HG03066 (cell line): ENCODE results near the gene USP43.

Source experiments
- ATAC-seq: cut with Tn5 transposase; IDR thresholded peaks from one replicate; pipeline ENCODE4 v1.9.1; 2021; ENCODE audit warnings: low read depth; ENCODE audit not compliant: unreplicated experiment

USP43 gene

DNA sequence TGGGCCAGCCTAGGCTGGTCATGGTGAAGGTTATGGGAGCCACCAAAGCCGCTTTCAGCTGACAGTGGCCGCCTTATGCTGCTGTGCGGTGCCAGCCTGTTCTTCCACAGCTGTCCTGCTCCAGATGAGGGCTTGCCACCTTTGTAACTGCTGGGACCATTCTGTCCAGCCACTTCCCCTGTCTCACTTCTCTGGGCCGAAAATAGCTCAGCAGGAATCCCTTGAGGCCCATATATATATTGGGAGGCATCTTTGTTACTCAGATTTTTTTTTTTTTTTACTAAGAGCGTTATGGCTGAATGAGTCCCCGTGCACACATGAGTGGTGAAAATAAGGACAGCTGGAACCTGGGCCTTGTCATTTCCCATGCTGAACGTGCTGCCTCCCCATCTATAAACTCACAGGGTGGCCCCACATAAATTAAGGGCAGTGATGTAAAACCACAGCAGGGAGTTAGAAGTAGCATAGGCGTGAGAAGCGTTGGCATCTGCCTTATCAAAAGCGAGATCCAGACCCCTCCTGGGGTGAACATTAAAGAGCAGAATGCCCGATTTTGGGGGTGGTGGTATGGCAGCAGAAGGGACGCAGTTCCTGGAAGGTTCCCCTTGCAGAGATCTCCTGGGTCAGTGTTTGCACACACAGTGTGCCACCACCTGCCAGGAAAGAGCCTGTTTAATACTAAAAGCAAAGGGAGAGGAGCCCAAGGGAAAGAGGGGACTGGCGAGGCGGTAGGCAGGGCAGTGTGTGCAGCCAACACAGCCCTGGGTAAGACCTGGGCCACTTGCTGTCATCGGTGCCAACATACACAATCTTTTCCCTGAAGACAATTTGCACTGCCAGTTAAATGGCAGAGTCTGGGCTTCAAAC lies 57.8 kb downstream of the USP43 start:
- no peak for ATAC-seq

DNA sequence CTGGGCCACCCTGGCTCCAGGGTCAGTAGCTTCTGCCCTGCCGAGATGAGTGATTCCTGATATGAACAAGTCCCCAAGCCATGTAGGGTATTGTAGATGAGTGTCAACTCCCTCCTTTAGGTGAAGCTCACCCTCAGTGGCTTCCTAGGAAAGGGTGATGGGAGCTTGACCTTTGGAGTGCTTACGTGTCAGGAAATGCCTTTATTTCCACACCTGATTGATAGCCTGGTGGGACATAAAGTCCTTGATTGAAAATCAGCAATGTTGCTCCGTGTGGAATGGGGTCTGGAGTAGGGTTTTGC lies 58.4 kb downstream of the USP43 start:
- no peak for ATAC-seq

DNA sequence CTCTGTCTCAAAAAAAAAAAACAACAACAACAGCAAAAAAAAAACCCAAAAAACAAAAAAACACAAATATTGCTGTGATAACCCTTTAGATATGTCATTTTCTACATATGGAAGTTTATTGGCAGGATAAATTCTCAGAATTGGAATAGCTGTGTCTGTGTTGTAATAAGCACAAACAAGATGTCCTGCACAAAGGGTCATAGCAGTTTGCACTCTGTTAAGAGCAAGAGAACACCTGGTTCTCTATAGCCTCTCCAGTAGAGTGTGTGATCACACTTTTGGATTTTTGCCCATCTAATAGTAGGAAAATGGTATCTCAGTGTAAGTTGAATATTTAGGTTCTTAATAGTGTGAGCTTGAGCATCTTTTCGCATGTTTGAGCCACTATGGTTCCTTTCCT lies 60.4 kb downstream of the USP43 start:
- no peak for ATAC-seq

DNA sequence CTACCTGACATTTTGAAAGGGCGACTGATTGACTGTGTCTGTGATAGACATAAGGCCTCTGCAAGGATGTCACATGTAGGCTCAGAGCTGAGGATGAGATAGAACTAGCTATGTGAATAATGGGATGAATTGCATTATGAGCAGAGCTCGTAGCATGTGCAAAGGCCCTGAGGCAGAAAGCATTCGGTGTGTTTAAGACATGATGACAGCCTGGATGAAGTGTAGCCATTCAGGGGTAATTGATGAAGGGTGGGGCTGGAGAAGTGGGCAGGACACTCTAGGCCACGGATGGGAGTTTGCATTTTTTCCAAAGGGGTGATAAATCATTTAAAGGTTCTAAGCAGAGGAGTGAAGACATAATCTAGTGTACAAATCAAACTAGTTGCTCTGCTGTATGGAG lies 62.6 kb downstream of the USP43 start:
- no peak for ATAC-seq

DNA sequence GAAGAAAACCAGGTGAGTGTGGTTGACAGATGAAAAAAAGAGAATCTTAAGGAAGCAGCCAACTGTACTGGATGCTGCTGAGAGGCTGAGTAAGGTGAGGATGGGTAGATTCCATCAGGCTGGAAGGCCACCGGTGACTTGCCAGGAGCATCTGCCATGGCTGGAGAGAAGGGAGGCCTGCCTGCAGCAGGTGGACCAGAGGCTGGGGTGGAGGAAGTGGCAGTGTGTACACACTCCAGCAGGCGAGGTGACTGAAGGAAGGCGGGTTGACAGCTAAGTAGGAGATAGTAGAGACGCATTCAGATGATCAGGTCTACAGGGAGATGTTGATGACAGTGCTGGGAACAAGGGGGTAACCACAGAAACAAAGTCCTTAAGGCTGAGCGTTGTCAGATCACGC lies 69.5 kb downstream of the USP43 start:
- ATAC-seq = no peak

DNA sequence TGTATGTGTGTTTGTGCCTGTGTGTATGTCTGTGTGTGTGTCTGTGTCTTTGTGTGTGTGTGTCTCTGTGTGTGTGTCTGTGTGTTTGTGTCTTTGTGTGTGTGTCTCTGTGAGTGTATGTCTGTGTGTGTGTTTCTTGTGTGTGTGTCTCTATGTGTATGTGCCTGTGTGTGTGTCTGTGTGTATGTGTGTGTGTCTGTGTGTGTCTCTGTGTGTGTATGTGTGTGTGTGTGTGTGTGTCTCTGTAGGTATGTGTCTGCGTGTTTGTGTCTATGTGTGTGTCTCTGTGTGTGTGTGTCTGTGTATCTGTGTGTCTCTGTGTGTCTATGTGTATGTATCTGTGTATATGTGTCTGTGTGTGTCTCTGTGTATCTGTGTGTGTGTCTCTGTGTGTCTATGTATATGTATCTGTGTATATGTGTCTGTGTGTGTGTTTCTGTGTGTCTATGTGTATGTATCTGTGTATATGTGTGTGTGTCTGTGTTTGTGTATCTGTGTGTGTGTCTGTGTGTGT lies 70.2 kb downstream of the USP43 start:
- ATAC-seq = no peak

DNA sequence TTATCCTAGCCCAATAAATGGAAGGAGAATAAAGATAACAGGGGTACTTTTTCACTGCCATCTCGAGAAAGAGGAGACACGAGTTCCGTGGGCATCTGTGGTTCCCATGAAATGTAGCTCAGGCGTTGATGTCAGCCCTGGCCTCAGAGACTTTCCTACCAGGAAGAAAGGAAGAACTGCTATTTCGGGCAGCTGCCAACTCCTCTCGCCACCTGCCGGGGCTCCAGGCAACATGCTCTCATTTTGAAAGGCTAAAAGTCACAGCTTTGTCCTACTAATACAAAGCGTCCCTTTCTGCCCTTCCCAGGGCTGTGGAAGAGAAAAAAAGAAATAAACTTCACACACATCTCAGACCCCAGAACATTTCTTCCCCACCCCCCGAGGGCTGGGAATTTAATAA lies 80.3 kb downstream of the USP43 start:
- ATAC-seq = no peak

DNA sequence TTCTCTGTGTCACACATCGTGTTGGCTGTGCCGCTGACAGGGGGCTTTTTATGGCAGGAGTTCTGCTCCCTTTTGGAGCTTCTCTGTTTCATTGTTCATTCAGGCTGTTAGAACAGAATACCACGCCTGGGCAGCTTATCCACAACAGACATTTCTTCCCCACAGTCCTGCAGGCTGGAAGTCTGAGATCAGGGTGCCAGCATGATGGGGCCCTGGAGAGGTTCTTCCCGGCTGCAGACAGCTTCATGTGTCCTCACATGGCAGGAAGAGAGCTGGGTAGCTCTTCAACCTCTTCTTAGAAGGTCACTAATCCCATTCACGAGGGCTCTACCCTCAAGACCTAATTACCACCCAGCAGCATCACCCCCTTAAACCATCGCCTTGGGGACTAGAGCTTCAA lies 81.0 kb downstream of the USP43 start:
- no peak for ATAC-seq

DNA sequence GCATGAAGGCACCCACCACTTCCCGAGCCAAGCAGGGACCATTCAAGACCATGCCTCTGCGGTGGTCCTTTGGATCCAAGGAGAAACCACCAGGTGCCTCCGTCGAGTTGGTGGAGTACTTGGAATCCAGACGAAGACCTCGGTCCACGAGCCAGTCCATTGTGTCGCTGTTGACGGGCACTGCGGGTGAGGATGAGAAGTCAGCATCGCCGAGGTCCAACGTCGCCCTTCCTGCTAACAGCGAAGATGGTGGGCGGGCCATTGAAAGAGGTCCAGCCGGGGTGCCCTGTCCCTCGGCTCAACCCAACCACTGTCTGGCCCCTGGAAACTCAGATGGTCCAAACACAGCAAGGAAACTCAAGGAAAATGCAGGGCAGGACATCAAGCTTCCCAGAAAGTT lies 82.7 kb downstream of the USP43 start:
- no peak for ATAC-seq

DNA sequence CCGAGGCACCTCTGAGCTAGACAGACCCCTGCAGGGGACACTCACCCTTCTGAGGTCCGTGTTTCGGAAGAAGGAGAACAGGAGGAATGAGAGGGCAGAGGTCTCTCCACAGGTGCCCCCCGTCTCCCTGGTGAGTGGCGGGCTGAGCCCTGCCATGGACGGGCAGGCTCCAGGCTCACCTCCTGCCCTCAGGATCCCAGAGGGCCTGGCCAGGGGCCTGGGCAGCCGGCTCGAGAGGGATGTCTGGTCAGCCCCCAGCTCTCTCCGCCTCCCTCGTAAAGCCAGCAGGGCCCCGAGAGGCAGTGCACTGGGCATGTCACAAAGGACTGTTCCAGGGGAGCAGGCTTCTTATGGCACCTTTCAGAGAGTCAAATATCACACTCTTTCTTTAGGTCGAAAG lies 83.2 kb downstream of the USP43 start:
- ATAC-seq = no peak

DNA sequence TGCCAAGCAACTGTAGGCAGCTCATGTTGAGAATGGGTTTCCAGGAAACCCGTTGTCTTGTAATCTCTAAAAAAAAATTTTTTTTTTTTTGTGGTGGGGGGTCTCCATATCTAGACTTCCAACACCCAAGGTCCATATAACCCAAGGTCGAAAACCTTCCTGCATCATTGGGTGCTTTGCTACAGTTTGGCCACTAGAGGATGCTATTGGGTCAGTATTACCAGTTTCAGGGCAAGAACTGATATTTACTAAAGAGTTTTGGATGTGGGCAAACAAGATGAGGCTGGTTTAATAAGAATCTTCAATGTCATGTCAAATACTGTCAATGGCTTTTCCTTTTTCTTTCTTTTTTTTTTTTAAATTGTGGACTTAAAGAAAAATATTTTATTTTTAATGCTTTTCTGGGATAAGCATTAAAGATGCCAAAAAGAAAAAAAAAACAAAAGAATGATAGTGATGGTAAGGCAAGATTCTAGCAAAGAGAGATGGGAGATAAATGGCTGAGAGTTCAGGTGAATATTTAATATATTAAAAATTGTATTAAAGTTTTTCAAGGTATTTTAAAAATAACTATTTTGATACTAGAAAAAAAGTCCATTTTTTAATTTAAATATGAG lies 83.8 kb downstream of the USP43 start:
- no peak for ATAC-seq

DNA sequence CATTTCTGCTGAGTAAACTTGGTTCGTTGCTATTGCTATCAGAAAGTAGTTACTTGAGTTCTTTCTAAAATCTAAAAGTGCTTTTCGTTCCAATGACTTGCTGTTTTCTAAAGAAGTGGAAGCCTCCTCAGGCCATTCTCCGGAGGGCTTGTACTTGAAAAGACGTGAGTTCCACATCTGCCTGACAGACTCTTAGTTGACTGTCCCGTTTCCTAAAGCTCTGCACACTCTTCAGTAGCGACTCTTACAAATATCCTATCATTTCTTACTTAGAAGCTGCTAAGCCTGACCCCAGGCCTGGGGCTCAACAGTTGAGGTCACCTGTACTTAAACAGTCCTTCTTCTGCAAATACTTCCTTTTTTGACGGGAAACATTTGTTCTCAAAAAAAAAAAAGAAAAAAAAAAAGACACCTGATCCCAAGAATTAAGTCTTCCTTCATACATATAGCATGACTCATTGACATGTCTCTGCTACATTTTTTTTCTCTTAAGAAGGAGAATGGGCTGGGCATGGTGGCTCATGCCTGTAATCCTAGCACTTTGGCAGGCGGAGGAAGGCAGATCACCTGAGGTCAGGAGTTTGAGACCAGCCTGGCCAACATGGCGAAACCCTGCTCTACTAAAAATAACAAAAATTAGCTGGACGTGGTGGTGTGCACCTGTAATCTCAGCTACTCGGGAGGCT lies 84.6 kb downstream of the USP43 start:
- ATAC-seq = no peak

DNA sequence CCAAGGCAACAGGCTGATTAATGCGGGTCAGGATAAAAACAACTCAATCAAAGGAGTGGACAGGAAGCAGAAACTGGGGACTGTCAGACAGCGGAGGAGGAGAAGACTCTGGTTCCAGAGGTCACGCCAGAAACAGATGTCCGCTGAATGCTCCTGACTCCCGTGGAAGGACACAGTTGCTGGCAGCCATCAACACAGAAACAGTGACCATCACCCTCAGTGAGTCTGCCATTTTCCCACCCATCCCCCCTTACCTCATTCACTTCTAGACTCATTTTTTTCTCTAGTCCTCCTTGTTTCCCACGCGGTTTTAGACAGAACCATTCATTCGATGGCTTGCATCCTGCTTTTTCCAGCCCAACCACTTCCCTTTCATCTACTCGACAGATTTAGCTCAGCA lies 105.2 kb downstream of the USP43 start:
- no peak for ATAC-seq

DNA sequence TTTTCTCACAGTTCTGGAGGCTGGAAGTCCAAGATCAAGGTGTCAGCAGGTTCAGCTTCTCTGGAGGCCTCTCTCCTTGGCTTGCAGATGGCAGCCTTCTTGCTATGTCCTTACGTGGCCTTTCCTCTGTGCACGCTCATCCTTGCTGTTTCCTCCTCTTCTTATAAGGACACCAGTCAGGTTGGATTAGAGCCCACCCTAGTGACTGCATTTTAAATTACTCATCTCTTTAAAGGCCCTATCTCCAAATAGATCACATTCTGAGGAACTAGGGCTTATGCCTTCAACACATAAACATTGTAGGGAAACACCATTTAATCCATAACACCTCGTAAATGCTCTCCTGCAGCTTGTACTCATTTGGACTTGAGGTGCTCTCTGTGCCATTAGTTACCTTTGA lies 109.8 kb downstream of the USP43 start:
- no peak for ATAC-seq

DNA sequence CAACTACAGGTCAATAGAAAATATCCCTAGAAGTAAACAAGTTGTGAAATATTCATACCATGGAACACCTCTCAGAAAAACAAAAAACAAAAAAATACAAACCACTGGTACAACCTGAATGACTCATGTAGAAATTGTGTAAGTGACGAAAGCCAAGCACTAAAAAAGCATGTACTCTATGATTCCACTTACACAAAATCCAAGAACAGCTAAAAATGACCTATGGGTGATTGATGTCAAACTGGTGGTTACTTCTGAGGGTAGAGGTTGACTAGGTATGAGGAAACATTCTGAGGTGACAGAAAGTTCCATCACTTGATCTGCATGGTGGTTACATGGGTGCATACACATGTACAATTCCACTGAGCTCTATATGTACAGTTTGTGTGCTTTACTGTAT lies 114.9 kb downstream of the USP43 start:
- no peak for ATAC-seq

DNA sequence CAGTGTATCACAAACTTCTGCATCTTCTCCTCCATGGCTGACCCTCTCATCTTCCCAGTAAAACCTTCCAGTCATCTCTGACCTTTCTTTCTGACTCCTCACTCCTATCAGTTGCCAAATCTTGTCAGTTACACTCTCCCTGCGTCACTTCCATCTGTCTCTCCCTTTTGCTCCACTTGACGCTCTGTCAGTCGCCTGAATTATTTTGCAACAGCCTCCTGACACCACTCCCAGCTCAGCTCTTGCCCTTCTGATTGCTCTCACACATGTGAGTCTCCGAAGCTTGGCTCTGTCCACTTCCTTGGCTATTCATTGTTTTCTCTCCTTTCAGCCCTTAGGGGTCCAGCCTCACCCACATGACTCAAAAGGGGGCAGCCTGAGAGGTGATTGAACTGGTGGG lies 118.3 kb downstream of the USP43 start:
- no peak for ATAC-seq

DNA sequence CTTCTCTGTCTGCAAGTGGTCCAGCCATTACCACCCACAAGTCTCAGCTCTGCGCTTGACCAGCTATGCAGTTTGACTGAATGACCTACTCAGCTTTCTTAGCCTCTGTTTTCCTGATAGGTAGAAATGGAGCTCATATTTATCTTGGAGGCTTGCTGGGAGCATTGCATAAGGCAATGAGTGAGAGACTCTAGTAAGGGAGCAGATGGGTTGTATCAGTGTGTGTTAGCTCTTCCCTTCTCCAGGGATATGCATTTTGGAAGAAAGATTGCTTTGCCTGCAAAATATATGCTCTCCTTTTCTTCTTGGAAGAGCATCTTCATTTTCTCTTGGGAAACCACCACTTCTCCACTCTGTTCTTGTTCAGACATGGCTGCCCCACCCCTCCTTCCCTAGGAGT lies 120.0 kb downstream of the USP43 start:
- no peak for ATAC-seq

DNA sequence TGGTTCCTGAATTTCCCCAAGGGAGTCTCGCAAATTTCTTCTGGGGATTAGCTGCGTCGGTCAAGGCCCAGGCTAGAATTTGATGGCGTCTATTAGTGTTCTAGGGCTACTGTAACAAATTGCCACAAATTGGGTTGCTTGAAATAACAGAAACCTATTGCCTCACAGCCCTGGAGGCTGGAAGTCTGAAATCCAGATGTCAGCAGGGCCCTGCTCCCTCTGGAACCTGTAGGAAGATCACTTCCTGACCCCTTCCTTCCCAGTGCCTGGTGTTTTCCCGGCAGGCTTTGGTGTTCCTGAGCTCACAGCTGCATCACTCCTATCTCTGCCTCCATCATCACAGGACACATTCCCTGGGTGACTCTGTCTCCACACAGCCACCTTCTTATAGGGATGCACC lies 121.7 kb downstream of the USP43 start:
- no peak for ATAC-seq

DNA sequence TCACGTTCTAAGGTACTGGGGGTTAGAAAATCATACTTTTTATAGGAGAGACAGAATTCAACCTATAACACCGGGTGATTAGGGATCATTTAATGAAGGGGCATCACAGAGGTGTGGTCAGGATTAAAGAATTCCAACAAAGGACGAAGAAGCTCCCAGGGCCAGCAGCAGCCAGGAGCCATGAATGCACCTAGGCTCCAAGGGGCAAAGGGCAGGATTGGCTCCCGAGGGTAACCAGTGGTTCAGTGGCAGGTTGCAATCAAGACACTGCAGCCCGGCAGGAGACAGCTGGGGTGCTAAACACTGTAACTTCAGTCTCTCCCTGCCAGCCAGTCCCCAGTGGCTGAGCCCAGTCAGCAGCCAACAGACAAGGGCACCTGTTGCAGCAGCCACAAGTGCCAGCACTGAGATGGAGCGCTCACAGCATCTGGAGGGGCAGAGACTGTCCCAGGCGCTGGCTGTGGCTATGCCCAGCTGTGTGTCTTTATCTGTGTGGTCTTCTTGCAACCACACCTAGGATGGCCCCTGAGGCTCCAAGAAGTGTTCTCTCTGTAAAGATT lies 122.2 kb downstream of the USP43 start:
- ATAC-seq = no peak

DNA sequence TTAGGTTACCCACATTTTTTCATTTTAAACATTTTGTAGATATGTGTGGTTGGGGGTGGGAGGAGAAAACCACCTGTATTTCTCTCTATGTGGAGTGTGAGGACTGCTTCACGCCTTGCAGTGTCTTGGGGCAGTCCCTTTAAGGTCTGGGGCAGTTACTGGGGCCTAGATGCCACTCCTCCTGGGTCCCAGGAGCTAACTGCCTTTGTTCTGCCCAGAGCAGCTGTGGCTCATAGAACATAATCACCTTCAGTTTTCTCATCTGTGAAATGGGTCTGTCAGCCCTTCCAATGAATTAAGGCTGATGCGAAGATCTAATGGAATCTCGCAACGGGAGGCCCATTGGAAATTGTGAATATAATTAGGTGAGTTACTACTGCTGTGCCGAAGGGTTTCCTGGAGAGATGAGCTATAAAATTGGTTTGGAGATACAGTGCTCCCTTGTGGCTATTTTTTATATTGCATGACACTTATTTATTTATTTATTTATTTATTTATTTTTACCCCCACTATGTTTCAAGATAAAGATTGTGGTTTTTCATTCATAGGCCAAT lies 123.1 kb downstream of the USP43 start:
- no peak for ATAC-seq

DNA sequence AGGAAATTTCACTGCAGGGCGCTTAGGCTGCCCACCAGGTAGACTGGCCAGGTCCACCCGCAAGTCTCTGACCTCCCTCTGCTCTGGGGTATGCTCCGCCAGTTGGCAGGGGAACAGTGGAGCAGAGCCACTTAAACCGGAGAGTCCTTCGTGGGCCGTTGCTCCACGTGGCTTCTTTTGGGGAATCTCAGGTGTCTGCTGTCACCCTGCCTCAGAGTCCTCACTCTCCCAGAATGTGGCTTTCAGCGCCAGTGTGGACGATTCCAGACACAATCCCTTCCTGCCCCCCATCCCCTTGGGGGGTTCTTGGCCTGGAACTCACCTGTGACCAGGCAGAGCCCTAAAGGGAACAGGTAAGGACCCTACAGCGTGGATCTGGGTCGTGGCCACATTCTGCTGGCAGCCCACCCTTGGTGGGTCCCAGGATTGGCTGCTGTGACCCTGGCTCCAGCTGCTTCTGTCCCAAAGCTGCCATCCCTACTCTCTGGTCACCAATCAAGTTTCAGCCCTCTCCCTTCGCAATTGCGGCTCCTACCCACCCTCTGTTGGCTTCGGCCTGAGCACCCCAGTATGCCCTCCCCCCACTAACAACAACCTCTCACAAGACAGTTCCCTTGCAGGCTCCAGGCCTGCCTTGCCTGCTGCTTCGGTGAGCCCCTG lies 123.8 kb downstream of the USP43 start:
- ATAC-seq = no peak
